ENCODE results near the gene NTSR1. TPM values are rescaled to one million over a fixed set of nuclear protein-coding genes. Genes with fewer than 3 reads are reported as not detected.

Gene NTSR1
- total and polyA plus RNA-seq, 2 of the 13 experiments (the other 11 are each of a cell fraction or from before 2014, with no cell fraction given), result 0.09 to 0.12 TPM

GRCh38 chr20:62811720-62812119 lies 103.1 kb downstream of the NTSR1 start:
- Histone ChIP-seq H3K9me3 (ENCODE audit: low read length) (no peaks in the 10 kb centered on the region), H3K27ac (ENCODE audit: extremely low read length, insufficient read depth, low read length) (no peak overlapping the region), H2AFZ (ENCODE audit: low read length) (no peak overlapping the region), H3K9ac (ENCODE audit: insufficient read depth, low read depth, low read length) (no peak overlapping the region), H4K20me1 (ENCODE audit: insufficient read depth, low read length) (peaks cover 10% of the 10 kb centered on the region; the same call in 1 of the 2 replicates), H3K4me3 (replicated peaks in 1 of 3; ENCODE audit: insufficient read depth in 1 of 3, low read depth in 2 of 3, low read length in 3 of 3) (no peak overlapping the region), H3K4me2 (ENCODE audit: low read depth, low read length) (no peak overlapping the region), H3K79me2 (ENCODE audit: insufficient read depth, low read length) (peaks cover 10% of the 10 kb centered on the region), H3K27me3 (ENCODE audit: control insufficient read depth in 1 of 2, insufficient read depth in 2 of 2, low read length in 2 of 2) (no peaks in the 10 kb centered on the region), H3K36me3 (replicated peaks in 1 of 2; ENCODE audit: control insufficient read depth in 1 of 2, insufficient read depth in 2 of 2, low read length in 2 of 2) (peaks cover 43 to 65% of the 10 kb centered on the region in 2 experiments), H3K4me1 (ENCODE audit: insufficient read depth, low read length) (peaks cover 35% of the 10 kb centered on the region)
- ATAC-seq (no peak), DNase-seq (ENCODE audit: low spot score) (no peak), FAIRE-seq (no peak)
- no TSS peak for BruUV-seq (replicated peaks)
- TF ChIP-seq NFAT5 (CRISPR knock-in tag; IDR thresholded peaks at IDR 0.05) (no peak), ZBTB33 (CRISPR knock-in tag; IDR thresholded peaks at IDR 0.05) (peak; percentile 79), ZNF709 (CRISPR knock-in tag; IDR thresholded peaks at IDR 0.05) (no peak), AGO2 (optimal IDR thresholded peaks at IDR 0.05; ENCODE audit: low read depth, low read length) (peak; percentile 52), RBM39 (IDR thresholded peaks at IDR 0.05; ENCODE audit: low read depth, low read length, poor library complexity, severe bottlenecking) (peak; percentile 5), PAF1 (CRISPR knock-in tag; IDR thresholded peaks at IDR 0.05) (0 out of 2 replicates have a peak, but pooled peaks have one; percentile 30)
- in situ Hi-C loops (cut with HindIII; ENCODE audit: extremely low pct_ligation_motif_present, low pct_unique_long_range_greater_than_20kb), result no loop called here
- ChIA-PET POLR2A (interaction anchor here (1.3 to 1.4 kb wide), 2 partner anchors 11 to 18 kb away, joined by 3 to 8 read pairs; no protein-coding TSS in a partner anchor), CTCF (ENCODE audit: low intra/inter-chr PET ratio, low total read pairs) (no interaction called here)
- 96% methylated on average over 9 of the region's 10 CpGs for WGBS (ENCODE audit: low lambda C conversion rate)
- intact Hi-C loops (cut with micrococcal nuclease; ENCODE audit: unreplicated experiment), result no loop called here

Other genes starting within 250 kb of the NTSR1 start
- 0.20 and 0.39 TPM in 2 replicates for gene GATA5, start 232.8 kb upstream of the NTSR1 start, total RNA-seq (2016; rRNA removed; fragmentation: Illumina TruSeq; extraction: Trizol)
- gene GATA5, start 232.8 kb upstream of the NTSR1 start, polyA plus RNA-seq (2011; rRNA removed), result 0.12 and 0.18 TPM in 2 replicates
- gene SLCO4A1, start 66.3 kb upstream of the NTSR1 start, total RNA-seq (2016; rRNA removed; fragmentation: Illumina TruSeq; extraction: Trizol), result 23.8 and 55.5 TPM in 2 replicates
- 91.3 and 112 TPM in 2 replicates for gene SLCO4A1, start 66.3 kb upstream of the NTSR1 start, polyA plus RNA-seq (2011; rRNA removed)
- 34.8 and 35.9 TPM in 2 replicates for gene MRGBP, start 87.6 kb downstream of the NTSR1 start, total RNA-seq (2016; rRNA removed; fragmentation: Illumina TruSeq; extraction: Trizol)
- gene MRGBP, start 87.6 kb downstream of the NTSR1 start, polyA plus RNA-seq (2011; rRNA removed), result 31.6 and 34.2 TPM in 2 replicates
- gene OGFR, start 96.0 kb downstream of the NTSR1 start, total RNA-seq (2016; rRNA removed; fragmentation: Illumina TruSeq; extraction: Trizol), result 68.3 and 81.8 TPM in 2 replicates
- gene OGFR, start 96.0 kb downstream of the NTSR1 start, polyA plus RNA-seq (2011; rRNA removed), result 47.7 and 62.2 TPM in 2 replicates
- gene COL9A3, start 108.2 kb downstream of the NTSR1 start, total RNA-seq (2016; rRNA removed; fragmentation: Illumina TruSeq; extraction: Trizol), result 53.3 and 204 TPM in 2 replicates
- gene COL9A3, start 108.2 kb downstream of the NTSR1 start, polyA plus RNA-seq (2011; rRNA removed), result 155 and 175 TPM in 2 replicates
- 20.0 and 21.1 TPM in 2 replicates for gene TCFL5, start 153.0 kb downstream of the NTSR1 start, total RNA-seq (2016; rRNA removed; fragmentation: Illumina TruSeq; extraction: Trizol)
- 14.2 and 14.8 TPM in 2 replicates for gene TCFL5, start 153.0 kb downstream of the NTSR1 start, polyA plus RNA-seq (2011; rRNA removed)
- 75.1 and 77.0 TPM in 2 replicates for gene DIDO1, start 217.7 kb downstream of the NTSR1 start, total RNA-seq (2016; rRNA removed; fragmentation: Illumina TruSeq; extraction: Trizol)
- gene DIDO1, start 217.7 kb downstream of the NTSR1 start, polyA plus RNA-seq (2011; rRNA removed), result 72.6 and 75.0 TPM in 2 replicates
- gene GID8, start 229.3 kb downstream of the NTSR1 start, total RNA-seq (2016; rRNA removed; fragmentation: Illumina TruSeq; extraction: Trizol), result 59.8 and 74.4 TPM in 2 replicates
- gene GID8, start 229.3 kb downstream of the NTSR1 start, polyA plus RNA-seq (2011; rRNA removed), result 39.0 and 39.6 TPM in 2 replicates
- gene SLC17A9, start 243.9 kb downstream of the NTSR1 start, total RNA-seq (2016; rRNA removed; fragmentation: Illumina TruSeq; extraction: Trizol), result 33.6 and 110 TPM in 2 replicates
- 191 and 280 TPM in 2 replicates for gene SLC17A9, start 243.9 kb downstream of the NTSR1 start, polyA plus RNA-seq (2011; rRNA removed)